Limb (tissue), 2 donors: Measurements from ENCODE around the gene TASOR2.

ENCODE experiments used
- DNase-seq, 2 donors: peaks; one replicate each; pipeline ENCODE4 v3.0.0-alpha.2; 2016; ENCODE audit errors: extremely low spot score in 2 of 2

TASOR2 gene

DNA sequence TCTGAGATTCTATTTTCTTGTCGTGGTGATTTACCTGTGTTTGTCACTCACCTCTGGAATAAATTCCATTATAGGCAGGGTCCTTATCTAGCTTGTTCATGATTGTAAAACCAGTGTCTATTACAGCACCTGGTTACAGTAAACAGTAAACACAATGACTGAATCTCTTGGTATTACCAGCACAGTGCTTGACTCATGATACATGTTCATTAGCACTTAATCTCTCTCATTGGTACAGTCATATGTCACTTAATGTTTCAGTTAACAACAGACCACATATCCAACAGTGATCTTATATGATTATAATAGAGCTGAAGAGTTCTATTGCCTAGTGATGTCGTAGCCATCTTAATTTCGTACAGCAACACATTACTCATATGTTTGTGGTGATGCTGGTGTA, 1.6 kb upstream of the TASOR2 start:
- DNase-seq = no peak

DNA sequence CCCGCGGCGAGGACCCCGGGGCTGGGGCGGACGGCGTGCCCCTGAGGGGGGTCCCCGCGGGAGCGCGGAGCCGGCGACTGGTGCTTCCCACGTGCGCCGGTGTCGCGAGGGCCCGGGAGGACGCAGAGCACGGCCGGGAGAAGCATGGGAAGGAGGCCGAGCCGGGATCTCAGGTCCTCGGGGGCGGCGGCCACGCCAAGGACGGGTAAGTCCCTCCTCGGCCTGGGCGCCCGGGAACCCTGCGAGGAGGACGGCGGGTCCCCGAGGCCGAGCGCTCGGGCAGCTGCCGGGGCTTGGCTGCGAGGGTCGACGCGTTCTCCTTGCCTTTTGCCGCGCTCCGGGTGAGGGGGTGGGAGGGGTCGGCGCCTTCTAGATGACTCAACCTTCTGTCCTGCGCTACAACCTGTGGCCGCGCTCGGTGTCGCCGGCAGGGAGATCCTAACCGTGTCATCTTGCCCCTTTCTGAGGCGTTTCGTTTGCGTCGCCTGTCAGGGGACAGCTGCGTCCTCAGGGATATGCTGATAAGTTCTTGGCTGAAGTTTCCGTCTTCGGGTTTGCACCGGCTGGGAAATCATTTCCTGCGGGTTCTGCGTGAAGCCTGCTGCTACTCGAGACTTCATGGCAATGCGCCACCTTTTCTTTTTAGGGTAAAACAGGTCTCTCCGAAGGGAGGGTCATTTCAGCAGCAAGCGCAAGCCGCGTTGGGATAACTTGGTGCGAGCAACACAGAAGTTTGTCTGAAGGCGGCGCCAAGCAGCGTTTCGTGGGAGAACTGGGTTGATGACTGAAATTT, 529 bp downstream of the TASOR2 start:
- DNase-seq = peak; percentile 66 to 70

GRCh38 chr10:5685764-5686240, 1.2 kb downstream of the TASOR2 start:
- DNase-seq = peak in 1 of 2 donors; percentile 22

DNA sequence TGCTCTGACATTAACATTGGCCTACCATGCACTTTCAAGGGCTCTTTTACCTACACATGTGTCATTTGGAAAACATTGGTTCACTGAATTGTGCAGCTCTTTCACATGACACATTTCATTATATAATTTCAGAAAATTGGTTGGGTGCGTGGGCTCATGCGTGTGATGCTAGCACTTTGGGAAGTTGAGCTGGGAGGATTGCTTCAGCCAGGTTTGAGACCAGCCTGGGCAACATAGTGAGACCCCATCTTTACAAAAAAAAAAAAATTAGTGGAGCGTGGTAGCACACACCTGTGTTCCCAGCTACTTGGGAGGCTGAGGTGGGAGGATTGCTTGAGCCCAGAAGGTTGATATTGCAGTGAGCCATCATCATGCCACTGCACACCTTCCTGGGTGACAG, 3.9 kb downstream of the TASOR2 start:
- DNase-seq = no peak

DNA sequence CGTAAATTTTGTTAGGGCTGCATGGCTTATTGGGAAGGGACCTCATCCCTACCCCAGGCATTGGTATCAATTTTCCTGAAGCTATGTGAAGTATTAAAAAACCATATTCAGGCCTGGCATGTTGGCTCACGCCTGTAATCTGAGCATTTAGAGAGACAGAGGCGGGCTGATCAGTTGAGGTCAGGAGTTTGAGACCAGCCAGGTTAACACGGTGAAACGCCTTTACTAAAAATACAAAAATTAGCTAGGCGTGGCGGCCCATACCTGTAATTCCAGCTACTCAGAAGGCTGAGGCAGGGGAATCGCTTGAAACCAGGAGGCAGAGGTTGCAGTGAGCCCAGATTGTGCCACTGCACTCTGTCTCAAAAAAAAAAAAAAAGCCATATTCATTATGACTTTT, 7.1 kb downstream of the TASOR2 start:
- DNase-seq = no peak

GRCh38 chr10:5692461-5693358, 8.1 kb downstream of the TASOR2 start:
- DNase-seq = peak; percentile 16 to 73

DNA sequence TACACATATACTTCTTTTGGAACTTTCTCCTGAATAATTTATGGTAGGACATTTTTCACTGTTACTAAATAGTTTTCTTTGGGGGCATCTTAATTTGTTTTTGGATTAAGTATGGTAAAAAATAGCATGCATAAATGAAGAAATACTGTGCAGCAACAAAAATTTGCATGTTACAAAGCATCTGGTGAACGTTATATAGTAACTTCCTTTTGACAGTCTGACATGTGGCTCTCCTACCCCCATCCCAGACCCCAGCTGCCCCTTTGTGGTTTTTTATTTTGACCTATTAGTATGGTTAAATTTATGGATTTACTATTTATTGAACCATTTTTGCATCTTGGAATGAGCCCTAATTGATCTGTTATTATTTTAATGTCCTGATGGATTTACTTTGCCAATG, 9.9 kb downstream of the TASOR2 start:
- no peak for DNase-seq

- no peak for DNase-seq
Measured at GRCh38 chr10:5697342-5697741, 12.7 kb downstream of the TASOR2 start.

- DNase-seq = no peak
Measured at GRCh38 chr10:5698062-5698461, 13.4 kb downstream of the TASOR2 start.

- no peak for DNase-seq
Measured at GRCh38 chr10:5708356-5708755, 23.7 kb downstream of the TASOR2 start.

- DNase-seq = no peak
Measured at GRCh38 chr10:5709865-5710264, 25.2 kb downstream of the TASOR2 start.

GRCh38 chr10:5710859-5711258, 26.2 kb downstream of the TASOR2 start:
- DNase-seq = no peak

GRCh38 chr10:5711642-5712041, 27.0 kb downstream of the TASOR2 start:
- DNase-seq = no peak

DNA sequence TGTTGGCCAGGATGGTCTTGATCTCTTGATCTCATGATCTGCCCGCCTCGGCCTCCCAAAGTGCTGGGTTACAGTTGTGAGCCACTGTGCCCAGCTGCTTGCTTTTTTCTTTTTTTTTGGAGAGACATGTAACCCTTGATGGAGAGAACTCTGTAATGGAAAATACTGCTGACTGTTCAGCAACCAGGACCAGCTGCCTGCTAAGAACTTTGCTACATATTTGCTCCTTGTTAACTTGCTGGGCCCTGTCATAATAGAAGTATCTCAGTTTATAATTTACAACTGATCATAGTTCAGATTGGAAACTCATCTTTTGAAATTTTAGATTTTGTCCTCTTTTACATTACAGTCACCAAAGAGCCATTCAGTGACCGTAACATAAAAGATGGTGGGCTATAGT, 34.9 kb downstream of the TASOR2 start:
- DNase-seq = peak in 1 of 2 donors; percentile 13

DNA sequence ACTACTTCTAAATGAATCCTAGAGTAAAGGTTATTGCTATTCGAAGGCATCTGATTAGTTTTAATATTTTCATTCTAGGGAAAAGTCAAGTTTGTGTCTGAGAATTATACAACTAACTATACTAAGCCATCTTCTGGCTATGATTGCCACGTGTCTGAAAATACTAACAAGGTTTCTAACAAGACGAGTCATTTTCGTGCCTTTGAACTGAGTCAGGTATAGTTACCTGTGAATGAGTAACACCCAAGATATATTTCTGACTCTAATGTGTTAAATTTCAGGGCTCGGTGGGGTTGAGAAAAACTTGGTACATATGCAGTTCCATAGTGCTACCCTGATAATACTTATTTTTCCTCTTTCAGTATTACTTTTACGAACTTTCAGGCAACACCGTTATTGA, 35.5 kb downstream of the TASOR2 start:
- DNase-seq = no peak

GRCh38 chr10:5723692-5724091, 39.1 kb downstream of the TASOR2 start:
- DNase-seq = no peak

DNA sequence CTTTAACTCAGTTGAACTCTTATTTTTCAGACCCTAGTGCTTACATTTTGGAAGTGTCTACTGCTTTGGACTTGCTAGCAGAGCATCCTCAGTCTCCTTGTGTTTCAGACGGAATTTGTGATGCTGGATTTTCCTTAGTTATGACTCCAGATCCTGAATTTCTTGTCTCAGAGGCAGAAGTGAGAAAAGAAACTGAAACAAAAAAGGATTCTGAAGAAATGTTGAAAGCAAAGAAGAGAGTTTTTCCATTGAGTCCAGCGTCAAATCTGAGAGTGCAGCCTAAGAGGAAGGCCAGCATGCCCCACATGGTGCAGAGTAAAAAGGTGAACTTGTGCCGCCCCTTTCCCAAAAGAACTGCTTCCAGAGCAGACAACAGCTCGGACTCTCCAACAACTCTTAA, 46.1 kb downstream of the TASOR2 start:
- DNase-seq = no peak

DNA sequence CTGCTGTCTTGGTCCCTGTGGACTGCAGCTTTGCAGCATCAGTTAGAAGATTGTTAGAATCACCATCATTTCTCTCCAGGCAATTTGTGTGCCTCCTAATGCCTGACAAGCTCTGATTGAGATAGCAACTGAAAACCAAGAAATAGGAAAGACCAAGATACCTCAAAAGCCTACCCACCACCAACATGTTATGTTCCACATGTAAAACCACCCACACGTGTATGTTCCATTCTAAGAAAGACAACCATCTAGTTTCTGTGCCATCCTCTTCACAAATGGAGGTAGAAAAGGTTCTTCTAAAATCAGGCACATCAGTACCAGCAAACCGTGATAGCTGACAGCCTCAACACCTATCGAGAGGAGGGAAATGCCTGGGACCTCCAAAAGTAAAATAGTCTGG, 46.9 kb downstream of the TASOR2 start:
- no peak for DNase-seq

GRCh38 chr10:5732141-5732540, 47.5 kb downstream of the TASOR2 start:
- no peak for DNase-seq
